C4-2B (cell line): ENCODE results near the gene TMCO4.

ENCODE experiments used
- ZFX ChIP-seq: fragments of 450-650 bp; IDR thresholded peaks from 2 replicates; pipeline ENCODE4 v1.6.1; 2017
- TF ChIP-seq, protein P1 (sequence below): fragments of 450-650 bp; conservative IDR thresholded peaks from 2 replicates; pipeline ENCODE4 v1.5.1; 2017; ENCODE audit warnings: mild to moderate bottlenecking

DNA sequence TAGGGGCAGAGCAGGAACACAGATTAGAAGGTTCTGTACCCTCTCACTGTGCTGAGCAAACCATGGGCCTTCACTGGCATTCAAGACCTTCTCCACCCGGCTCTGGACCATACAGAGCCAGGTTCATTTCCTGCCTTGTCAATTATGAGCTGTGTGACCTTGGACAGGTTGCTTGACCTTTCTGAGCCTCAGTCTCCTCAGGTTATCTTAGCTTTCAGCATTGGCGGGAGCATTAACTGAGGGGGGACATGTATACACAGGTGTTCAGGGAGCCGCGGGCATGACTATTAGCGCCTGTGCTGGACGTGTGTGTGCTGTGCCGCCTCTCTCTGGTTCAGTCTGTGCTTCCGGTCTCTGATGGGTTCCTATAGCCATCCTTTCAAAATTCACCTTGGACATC is 102.9 kb downstream of the TMCO4 start:
- TF ChIP-seq, protein P1, sequence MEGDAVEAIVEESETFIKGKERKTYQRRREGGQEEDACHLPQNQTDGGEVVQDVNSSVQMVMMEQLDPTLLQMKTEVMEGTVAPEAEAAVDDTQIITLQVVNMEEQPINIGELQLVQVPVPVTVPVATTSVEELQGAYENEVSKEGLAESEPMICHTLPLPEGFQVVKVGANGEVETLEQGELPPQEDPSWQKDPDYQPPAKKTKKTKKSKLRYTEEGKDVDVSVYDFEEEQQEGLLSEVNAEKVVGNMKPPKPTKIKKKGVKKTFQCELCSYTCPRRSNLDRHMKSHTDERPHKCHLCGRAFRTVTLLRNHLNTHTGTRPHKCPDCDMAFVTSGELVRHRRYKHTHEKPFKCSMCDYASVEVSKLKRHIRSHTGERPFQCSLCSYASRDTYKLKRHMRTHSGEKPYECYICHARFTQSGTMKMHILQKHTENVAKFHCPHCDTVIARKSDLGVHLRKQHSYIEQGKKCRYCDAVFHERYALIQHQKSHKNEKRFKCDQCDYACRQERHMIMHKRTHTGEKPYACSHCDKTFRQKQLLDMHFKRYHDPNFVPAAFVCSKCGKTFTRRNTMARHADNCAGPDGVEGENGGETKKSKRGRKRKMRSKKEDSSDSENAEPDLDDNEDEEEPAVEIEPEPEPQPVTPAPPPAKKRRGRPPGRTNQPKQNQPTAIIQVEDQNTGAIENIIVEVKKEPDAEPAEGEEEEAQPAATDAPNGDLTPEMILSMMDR = no peak
- no peak for TF ChIP-seq ZFX
